Thoracic aorta (tissue), 2 donors: Measurements from ENCODE around the gene KRT23. TPM values are rescaled to one million over a fixed set of nuclear protein-coding genes. Genes with fewer than 3 reads are reported as not detected.

Experiments used
- ATAC-seq: fragments of 150-250 bp; one replicate; pipeline ENCODE4 v1.8.0; 2017; ENCODE audit warnings: low read depth; ENCODE audit not compliant: insufficient number of reproducible peaks, low FRiP score
- DNase-seq: peaks from one replicate; pipeline ENCODE4 v3.0.0-alpha.2; 2020; ENCODE audit warnings: low spot score
- H3K27ac ChIP-seq, 2 donors: fragments of 200-600 bp; sonication (generic); 1 replicate in 1 of 2; 2 replicates in 1 of 2; pipeline ENCODE4 v1.5.1; 2016; ENCODE audit warnings: mild to moderate bottlenecking in 2 of 2, moderate library complexity in 2 of 2
- H3K27me3 ChIP-seq: fragments of 200-600 bp; sonication (generic); replicated peaks from 2 replicates; pipeline ENCODE4 v1.6.0; 2016; ENCODE audit warnings: mild to moderate bottlenecking; ENCODE audit not compliant: insufficient read depth
- H3K36me3 ChIP-seq: fragments of 200-600 bp; sonication (generic); one replicate; pipeline ENCODE4 v1.5.1; 2016
- H3K4me1 ChIP-seq, 2 donors: fragments of 200-600 bp; sonication (generic); 1 replicate in 1 of 2; 2 replicates in 1 of 2; pipeline versions ENCODE4 v1.5.1 to v1.6.0; 2016; ENCODE audit warnings: low read depth in 2 of 2, mild to moderate bottlenecking in 1 of 2; ENCODE audit not compliant: control insufficient read depth in 1 of 2
- H3K4me3 ChIP-seq: fragments of 200-600 bp; sonication (generic); 2 replicates; pipeline ENCODE4 v1.5.1; 2016; ENCODE audit warnings: mild to moderate bottlenecking
- H3K9me3 ChIP-seq: fragments of 200-600 bp; sonication (generic); 2 replicates; pipeline ENCODE4 v1.5.1; 2016
- total RNA-seq, 2 donors: library from RNA; depleted of rRNA; stranded (reverse); fragments of >200 nt; gene quantifications; one replicate each; pipeline versions ENCODE4 v1.1.0 to v1.2.3, GENCODE V29; 2016
- TF ChIP-seq, protein P1 (sequence below): fragments of 200-600 bp; sonication (generic); IDR thresholded peaks from one replicate; pipeline ENCODE4 v1.5.1; 2019; ENCODE audit warnings: antibody characterized with exemption

The KRT23 gene
- total RNA-seq, 2 donors from 2014 or later, result 0.54 TPM; not detected in 1

DNA sequence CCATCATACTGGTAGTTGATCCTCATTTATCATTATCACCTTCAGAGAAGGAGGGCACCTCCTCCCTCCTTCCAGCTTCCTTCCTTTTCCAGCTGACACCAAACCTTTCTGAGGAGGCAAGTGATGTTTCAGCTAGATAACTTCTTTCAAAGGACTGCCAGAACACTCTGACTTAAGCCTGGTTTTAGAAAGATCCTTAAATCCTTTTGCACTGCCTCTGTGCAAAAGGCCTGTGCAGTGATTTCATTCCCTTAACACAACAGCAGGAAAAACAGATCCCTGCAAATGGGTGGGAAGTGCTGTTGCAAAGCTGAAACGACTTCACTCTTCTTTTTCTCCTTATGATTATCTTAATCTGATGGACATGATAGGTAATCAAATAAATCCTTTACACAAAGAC, 7.1 kb upstream of the KRT23 start:
- H3K4me1 ChIP-seq, result no peaks in the 10 kb centered on the region
- ATAC-seq, result no peak
- H3K9me3 ChIP-seq, result no peaks in the 10 kb centered on the region
- no peak overlapping the region for H3K27ac ChIP-seq
- TF ChIP-seq, protein P1, sequence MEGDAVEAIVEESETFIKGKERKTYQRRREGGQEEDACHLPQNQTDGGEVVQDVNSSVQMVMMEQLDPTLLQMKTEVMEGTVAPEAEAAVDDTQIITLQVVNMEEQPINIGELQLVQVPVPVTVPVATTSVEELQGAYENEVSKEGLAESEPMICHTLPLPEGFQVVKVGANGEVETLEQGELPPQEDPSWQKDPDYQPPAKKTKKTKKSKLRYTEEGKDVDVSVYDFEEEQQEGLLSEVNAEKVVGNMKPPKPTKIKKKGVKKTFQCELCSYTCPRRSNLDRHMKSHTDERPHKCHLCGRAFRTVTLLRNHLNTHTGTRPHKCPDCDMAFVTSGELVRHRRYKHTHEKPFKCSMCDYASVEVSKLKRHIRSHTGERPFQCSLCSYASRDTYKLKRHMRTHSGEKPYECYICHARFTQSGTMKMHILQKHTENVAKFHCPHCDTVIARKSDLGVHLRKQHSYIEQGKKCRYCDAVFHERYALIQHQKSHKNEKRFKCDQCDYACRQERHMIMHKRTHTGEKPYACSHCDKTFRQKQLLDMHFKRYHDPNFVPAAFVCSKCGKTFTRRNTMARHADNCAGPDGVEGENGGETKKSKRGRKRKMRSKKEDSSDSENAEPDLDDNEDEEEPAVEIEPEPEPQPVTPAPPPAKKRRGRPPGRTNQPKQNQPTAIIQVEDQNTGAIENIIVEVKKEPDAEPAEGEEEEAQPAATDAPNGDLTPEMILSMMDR, result no peak
- no peaks in the 10 kb centered on the region for H3K36me3 ChIP-seq
- no peak overlapping the region for H3K4me3 ChIP-seq
- DNase-seq, result no peak
- no peaks in the 10 kb centered on the region for H3K27me3 ChIP-seq

DNA sequence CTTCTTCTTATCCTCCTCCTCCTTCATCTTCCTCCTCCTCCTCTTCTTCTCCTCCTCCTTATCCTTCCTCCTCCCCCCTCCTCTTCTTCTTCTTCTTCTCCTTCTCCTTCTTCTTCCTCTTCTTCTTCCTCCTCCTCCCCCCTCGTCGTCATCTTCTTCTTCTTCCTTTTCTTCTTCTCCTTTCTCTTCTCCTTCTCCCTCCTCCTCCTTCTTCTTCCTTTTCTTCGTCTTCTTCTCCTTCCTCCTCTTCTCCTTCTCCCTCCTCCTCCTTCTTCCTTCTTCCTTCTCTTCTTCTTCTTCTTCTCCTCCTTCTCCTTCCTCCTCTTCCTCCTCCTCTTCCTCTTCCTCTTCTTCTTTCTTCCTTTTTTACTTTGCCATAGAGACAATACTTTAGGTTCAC, 5.1 kb upstream of the KRT23 start:
- H3K4me1 ChIP-seq, result no peaks in the 10 kb centered on the region
- no peaks in the 10 kb centered on the region for H3K36me3 ChIP-seq
- DNase-seq (no peak), ATAC-seq (no peak)
- H3K9me3 ChIP-seq, result no peaks in the 10 kb centered on the region
- H3K27me3 ChIP-seq, result no peaks in the 10 kb centered on the region
- no peak overlapping the region for H3K4me3 ChIP-seq
- no peak overlapping the region for H3K27ac ChIP-seq
- TF ChIP-seq, protein P1, result no peak

- TF ChIP-seq, protein P1, result no peak
- H3K36me3 ChIP-seq, result no peaks in the 10 kb centered on the region
- no peak overlapping the region for H3K27ac ChIP-seq
- H3K9me3 ChIP-seq, result no peaks in the 10 kb centered on the region
- no peaks in the 10 kb centered on the region for H3K4me1 ChIP-seq
- no peaks in the 10 kb centered on the region for H3K27me3 ChIP-seq
- ATAC-seq, result no peak
- H3K4me3 ChIP-seq, result no peak overlapping the region
- no peak for DNase-seq
Observed at GRCh38 chr17:40940266-40940665, 2.8 kb upstream of the KRT23 start.

DNA sequence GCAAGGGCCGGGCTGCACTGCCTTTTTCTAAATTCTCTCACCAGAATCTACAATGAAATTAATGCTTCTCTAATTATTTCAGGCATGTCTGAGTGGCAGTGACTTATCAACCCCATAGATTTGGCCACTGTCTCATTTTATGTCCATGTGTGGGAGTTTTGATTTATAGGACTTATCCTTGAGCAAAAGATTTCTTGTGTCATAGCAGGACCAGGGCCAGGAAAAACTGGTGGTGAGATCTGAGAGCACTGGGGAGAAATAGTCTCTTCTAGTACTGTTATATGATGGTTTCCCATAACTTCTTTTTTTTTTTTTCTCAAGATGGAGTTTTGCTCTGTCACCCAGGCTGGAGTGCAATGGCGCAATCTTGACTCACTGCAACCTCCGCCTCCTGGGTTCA, 1.5 kb upstream of the KRT23 start:
- TF ChIP-seq, protein P1, result no peak
- Histone ChIP-seq H3K27me3 (no peaks in the 10 kb centered on the region), H3K36me3 (no peaks in the 10 kb centered on the region), H3K4me1 (no peaks in the 10 kb centered on the region), H3K4me3 (no peak overlapping the region), H3K27ac (no peak overlapping the region), H3K9me3 (no peaks in the 10 kb centered on the region)
- ATAC-seq, result no peak
- no peak for DNase-seq

DNA sequence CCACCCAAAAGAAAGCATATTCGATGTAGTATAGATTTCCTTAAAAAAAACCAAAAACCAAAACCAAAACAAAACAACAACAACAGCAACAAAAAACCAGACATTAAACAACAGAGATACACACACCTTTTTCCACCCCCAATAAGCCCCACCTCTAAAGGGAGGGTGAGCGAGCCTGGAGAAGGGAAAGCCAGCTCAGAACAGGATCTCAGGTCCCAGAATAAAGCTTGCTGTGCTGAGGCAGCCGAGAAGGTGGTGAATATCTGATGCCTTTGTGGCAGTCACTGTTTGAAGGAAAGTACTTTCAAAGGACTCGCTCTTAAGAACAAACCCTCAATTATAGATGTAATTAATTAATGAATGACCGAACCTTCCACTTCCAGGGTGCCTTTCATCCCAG, 470 bp downstream of the KRT23 start:
- Histone ChIP-seq H3K27ac (no peak overlapping the region), H3K9me3 (no peaks in the 10 kb centered on the region), H3K36me3 (no peaks in the 10 kb centered on the region), H3K27me3 (no peaks in the 10 kb centered on the region), H3K4me3 (no peak overlapping the region), H3K4me1 (no peaks in the 10 kb centered on the region)
- ATAC-seq (no peak), DNase-seq (no peak)
- TF ChIP-seq, protein P1, result no peak
